NOMO-1 (cell line): ENCODE measurements around the gene CDKN2A.

ENCODE experiments used
- DNase-seq, 2 experiments: peaks; one replicate each; lab custom pipeline; 2025; ENCODE audit not compliant: unreplicated experiment in 2 of 2; lab: John Stamatoyannopoulos, UW

CDKN2A gene

DNA sequence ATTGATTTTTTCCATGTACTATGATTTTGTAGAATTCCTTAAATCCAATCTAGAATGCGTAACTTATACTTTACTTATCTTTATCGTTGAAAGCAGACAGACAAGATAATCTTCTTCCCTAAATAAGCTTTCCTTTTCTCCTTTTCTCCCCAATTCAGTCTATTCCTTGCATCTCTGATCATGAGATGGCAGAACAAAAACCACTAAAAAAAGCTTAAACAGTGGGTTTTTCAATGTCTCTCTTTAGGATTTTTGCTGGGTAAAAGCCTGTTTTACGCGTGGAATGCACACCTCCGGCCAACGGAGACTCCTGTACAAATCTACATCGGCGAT is 14.2 kb upstream of the CDKN2A start:
- DNase-seq: no peak

DNA sequence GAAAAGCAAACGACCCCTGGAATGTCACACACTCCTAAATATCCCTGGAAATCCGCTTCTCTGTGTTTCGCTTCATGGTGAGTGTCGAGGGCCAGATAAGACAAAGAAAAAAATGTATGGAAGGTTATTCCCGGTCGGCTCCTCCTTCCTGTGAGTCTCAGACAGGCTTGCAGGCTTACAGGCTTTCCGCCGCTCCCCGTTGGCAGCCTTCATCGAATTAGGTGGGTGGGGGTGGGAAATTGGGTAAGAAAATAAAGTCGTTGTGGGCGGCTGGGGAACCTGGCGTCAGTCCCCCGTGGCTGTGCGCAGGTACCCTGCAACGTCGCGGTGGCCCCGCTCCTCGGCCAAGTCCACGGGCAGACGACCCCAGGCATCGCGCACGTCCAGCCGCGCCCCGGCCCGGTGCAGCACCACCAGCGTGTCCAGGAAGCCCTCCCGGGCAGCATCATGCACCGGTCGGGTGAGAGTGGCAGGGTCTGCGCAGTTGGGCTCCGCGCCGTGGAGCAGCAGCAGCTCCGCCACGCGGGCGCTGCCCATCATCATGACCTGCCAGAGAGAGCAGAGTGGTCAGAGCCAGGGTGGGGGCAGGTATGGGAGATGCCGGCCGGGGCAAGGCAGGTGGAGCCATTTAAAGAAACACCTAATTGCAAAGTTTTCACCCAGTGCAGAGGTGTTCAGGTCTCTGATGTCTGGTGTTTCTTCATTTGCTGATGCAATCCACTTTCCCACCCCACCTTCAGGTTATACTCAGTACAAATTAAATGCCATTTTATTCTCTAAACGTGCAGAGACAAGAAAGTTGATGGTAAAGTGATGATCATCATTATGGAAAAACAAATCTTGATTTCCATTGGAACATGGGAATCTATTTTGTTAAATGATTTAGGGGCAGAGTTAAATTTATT is 11.8 kb upstream of the CDKN2A start:
- no peak for DNase-seq

DNA sequence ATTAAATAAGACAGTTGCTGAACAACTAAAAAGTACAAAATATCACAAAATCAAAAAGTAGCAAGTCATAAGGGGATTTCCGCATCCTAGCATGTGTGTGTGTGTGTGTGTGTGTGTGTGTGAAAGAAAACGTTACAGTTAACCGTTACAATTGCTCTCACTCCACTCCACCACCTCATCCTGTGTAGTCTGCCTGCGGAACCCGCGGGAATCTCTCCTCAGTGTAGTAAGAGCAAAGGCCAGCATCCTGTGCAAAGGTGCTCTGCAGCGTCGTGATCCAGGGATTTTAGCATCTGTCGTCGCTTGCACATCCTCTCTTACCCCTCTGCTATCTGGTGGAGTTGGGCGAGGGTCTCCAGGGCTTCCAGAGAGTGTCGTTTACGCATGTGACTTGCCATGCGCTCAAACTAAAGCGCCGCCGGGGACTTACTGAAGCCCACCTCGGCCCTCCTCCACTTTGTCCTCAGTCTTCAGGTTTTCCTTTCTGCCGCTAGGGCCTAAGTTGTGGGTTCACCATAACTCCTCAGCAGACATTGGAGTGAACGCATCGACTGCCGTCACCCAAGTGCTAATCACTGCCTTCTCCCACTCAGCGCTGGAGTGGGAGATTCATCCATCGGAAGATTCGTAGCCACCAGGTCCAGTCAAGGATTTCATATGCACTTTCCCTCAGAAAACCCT is 11.0 kb upstream of the CDKN2A start:
- DNase-seq: no peak

DNA sequence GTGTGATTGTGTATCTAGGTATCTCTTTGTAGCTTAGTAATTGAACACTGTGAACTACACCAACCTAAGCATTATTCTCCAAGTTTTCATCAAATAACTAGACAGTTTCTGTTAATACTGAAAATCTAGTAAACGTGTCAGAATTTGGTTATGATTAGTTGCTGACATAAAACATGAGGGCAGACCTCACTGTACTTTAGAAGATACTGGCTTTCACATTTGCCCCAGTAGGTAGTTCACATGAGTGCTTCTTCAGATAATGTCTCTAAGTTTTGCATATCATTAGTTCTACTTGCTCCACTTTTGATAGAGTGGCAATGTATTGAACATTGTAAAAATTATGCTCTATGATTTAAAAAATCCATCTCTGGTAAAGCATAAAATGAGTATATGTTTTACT is 7.8 kb upstream of the CDKN2A start:
- no peak for DNase-seq

DNA sequence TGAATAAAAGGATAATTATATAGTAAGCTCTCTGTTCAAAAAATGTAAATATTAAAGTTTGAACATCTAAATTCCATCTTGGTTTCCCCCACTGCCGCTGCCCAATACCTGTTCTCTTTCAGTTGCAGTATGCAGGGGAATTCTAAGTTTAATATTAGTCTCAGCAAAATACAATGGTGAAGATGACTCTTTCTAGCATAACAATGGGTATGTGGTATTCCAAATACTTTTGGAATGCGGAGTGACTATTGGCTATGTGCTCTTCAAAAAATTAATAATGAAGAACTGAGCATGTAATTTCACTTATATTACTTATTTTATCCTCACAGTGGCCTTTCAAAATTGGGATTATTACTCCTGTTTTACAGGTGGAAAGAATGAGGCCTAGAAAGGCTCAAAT is 3.8 kb upstream of the CDKN2A start:
- DNase-seq: no peak

DNA sequence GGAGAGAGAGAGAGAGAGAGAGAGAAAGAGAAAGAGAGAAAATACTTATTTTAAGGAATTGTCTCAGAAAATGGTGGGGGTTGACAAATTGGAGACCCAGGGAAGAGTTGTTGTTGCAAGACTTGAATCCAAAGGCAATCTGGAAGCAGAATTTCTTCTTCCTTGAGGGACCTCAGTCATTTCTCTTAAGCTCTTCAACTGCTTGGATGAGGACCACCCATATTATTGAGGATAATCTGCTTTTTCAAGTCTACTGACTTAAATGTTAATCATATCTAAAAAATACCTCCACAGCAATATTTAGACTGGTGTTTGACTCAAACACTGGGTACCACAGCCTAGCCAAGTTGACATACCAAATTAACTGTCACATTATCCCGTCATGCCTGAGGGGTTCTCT is 3.3 kb upstream of the CDKN2A start:
- no peak for DNase-seq

DNA sequence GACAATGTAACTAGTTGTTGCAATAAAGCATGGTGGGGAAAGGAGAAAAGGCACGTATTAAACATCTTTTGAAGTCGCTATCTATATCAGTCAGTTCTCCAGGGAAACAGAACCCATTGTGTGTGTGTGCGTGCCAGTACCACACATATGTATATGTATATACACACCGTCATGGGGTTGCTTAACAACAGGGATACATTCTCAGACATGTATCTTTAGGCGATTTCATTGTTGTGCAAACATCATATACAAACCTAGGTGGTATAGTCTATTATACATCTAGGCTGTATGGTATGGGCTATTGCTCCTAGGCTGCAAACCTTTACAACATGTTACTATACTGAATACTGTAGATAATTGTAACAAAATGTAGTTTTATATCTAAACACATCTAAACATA is 2.7 kb upstream of the CDKN2A start:
- no peak for DNase-seq

DNA sequence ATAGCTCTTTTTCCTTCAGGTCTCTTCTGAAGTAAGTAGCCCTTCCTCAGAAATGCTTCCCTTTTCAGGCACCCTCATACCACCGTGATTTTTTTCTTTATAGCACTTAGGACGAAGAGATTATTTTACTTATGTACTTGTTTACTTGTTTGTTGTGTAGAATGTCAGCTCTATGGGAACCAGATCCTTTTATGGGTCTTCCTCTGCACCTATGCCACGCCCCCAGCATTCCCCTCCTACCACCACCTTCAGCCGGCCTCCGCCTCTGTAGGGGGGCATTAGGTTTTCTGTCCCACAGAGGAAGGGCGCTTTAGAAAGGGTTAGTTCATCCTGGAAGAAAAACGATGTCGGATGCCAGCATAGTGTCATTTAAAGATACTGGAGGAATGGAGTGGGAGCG is 2.2 kb upstream of the CDKN2A start:
- DNase-seq: no peak

DNA sequence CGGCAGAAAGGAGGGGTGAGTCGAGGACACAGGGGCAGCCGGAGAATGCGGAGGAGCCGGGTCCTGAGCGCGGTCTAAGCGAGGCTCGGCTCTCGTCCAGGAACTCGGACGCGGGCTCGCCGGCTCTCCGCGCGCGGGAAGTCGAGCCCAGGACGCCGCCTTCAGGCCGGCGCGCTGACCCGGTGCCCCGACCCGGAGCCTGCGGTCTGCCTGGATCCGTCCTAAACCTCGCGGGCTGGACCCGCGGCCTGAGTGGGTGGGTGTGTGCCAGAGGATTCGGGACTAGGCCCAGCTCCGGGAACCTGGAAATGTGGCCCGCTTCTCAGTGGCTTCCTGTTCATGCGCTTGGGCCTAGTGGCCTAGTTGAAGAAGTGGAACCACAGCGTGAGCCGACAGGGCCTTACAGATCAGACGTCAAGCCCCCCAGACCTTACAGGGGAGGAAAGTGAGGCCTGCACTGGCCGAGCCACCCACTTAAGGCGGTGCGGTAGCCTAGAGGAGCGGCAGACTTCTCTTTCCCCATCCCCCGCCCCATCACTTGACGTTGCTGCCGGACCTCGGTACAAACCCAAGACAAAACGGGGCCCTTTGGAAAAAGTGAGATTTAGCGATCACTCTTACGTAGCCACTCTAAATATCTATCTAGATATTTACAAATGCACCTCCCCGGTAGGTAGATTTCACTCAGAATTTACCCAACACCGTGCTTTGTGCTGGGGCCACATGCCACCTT is 1.6 kb upstream of the CDKN2A start:
- DNase-seq: no peak

DNA sequence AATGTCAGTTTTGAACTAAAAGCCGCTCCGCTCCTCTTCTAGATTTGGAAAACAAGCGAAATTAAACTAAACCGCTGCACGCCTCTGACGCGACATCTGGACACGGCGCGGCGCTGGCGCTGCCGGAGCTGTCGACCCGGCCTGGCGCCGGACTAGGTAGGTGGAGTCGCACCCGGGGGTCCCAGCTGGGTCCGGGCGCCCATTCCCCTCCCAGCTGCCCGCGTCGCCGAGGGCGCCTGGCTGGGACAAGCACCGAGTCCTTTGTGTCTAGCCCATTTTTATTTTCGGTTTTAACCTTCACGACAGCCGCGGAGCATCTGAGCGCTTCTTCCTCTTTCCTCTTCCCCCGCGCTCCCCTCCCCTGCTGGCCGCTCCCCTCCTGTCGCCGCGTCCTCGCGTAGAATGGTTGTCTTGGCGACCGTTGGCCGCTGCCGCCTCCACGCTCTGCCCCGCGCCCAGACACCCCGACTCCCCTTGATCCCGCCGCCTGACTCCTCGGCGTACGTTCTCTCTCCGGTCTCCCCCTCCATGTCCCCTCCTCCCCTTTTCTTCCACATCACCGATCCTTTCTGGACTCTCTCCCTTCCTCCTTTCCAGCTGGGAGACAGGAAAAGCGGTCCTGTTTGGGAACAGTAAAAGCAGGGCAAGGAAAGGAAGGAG is 944 bp upstream of the CDKN2A start:
- DNase-seq: no peak

DNA sequence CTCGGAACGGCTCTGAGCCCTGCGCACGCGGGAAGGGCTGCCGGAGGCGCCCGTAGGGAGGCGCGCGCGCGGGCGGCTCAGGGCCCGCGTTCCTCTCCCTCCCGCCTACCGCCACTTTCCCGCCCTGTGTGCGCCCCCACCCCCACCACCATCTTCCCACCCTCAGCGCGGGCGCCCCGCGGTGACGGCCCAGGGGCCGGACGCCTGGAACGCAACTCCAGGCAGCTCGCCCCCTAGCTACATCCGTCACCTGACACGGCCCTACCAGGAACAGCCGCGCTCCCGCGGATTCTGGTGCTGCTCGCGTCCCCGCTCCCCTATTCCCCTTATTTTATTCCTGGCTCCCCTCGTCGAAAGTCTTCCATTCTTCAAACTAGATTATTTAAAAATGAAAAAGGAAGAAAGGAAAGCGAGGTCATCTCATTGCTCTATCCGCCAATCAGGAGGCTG is 389 bp upstream of the CDKN2A start, which contains the start of gene CDKN2B-AS1:
Gene CDKN2B-AS1, plus strand, starts transcription at position 236 of the 450 bp plus-strand sequence.
- no peak for DNase-seq

DNA sequence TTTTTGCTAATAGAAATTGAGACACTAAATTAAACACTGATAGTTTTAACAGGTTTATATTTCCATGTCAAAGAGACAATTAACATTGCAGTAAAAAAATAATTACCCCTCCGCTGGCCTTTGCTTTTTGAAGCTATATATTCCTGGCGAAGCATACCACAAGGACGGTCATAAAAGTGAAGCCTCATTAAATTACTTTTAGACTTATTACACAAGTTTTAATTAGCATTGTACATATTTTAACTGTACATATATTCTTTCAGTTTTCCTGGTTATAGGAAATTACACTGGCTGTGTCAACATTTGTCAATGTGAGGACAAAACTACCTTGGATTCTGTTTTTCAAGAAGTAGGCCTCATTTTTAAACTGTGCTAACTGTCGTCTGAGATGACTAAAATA is 1.2 kb downstream of the CDKN2A start:
- no peak for DNase-seq

DNA sequence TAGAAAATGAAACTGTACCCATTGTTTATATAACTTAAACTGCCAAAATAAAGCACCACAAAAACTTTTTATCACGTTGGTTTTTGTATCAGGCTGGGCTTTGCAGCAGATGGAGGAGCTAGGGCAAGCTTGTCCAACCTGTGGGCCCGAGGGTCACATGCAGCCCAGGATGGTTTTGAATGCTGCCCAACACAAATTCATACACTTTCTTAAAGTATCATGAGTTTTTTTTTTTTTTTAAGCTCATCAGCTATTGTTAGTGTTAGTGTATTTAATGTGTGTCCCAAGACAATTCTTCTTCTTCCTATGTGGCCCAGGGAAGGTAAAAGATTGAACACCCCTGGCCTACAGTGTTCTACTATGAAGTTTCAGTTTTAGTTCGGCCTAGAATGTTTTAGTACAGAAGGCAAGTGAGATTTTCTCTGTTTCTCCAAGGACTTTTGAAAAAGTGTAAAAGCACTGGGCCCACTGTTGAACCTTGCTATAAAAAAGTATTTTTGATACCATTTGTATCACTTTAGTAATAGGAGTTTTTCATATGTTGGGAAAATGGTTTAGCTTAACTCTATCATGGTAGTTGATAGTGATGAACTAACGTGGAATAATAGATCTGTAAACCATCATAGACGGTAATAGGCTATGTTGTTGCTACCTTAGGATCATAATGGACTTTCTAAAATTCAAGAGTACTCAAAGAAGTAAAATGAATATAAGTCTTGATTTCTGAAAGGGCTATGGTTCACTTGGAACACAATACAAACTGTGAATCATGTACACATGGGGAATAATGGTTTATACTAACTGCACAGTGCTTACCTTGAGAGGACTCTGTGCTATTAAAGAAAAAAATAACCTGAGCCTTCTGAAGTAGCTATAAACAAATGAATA is 2.9 kb downstream of the CDKN2A start:
- DNase-seq: no peak

DNA sequence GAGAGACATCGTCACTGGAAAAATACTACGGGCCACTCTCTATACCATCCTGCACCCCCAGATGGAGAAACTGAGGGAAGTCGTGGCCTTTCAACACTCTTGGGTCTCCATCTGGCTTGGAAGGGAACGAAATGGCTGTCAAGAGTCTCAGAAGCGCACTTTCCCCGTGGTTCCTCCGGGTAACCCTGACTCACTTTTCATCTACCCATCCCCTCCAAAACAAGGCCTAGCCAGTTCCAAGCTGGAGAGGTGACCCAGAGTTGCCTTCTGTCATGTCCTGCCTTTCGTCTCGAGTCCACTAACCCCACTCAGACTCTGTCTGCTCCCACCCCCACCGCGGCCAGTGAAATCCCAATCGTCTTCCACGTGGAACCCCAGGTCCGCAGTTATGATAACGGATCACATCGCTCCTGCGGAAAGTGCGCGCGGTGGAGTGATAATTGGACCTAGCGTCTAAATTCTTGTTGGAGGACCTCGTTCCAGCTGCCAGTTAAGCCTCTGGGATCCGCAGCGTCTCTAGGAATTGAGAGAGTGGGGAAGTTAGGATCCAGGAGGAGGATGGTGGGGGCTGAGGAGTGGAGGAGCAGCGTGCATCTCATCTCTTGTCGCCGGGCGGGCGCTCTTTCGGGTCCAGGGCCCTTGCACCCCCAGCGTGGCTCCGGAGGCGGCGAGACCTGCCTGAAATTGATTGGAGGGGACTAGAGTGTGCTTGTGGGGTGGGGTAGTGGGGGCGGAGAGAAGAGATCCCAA is 4.6 kb downstream of the CDKN2A start:
- DNase-seq: no peak

DNA sequence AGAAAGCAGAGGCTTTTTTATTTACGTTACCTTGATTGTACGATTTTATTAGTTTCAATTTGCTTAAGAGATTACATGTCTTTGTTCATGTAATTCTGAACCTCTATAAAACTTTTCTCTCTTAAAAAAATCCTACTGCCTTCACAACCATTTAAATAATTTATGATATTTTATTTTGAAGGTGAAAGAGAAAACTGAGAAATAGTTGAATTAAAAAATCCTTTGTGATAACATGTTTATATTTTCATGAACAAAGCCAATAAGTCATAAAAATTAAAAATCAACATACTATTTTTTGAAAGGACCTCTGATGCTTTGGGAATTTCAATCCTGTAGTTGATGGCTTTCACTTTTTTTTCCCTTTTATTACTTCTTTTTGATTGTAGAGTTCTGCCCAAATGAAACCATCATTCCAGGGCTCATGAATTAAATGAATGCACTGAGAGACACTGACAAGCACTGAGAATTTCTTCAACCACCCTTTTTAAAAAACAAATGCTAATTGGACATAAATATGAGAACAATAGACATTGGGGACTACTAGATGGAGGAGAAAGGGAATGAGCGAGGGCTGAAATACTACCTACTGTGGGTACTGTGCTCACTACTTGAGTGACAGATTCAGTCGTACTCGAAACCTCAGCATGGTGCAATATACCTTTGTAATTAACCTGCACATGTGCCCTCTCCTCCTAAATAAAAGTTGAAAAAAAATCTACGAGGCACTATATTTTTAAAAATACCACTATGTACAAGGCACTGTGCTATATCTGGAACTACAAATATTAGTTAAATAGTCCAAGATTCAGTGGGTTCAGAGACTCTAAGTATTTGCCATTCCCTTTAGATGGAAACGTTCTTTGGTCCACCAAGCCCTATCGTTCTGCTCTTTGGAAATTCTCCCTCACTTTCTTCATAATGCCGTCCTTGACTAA is 5.9 kb downstream of the CDKN2A start:
- DNase-seq: no peak

DNA sequence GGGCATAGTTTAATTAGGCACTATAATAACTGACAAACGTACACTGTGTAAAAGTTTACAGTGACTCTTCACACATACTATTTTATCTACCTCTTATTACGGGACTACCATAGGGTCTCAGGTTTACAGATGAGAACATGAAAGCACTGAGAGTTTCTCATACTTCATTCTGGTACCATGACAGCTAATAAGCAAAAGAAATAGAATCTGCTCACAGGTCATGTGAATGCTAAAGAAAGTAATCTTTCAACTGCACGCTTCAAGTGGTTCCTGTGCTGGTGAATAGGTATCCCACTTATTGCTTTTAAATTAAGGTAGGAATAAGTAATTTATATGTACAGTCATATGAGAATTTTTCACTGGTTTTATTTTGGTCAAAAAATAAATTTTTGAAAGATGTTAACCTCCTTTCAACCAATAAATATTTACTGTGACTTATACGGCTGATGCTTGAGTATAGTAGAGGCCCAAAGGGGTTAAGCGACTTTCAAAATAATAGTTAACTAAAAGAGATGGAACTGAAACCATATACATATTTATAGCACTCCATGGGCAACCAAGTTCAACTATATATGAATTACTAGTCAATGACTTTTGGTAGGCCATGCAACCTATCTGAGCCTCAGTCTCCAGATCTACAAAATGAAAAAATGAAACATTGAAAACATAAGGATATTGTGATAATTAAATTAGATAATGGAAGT is 8.1 kb downstream of the CDKN2A start:
- DNase-seq: no peak

DNA sequence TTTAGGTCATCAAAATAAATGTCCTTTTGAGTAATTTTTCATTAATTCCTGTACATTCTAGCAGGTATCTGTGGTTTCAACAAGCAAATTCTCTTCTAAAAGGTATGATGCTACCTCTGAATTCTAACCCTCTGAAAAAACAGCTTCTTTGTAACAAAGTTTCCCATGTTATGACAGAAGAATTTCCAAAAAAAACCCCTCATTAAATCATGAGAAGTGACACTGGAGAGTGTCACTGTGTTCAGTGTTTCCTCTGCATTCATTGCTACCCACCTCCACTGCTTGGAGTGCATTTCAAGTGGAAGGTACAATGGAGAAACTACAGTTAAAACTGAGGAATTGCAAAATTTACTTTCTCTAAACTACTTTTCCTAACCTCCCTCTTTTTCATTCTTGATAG is 10.1 kb downstream of the CDKN2A start:
- no peak for DNase-seq

DNA sequence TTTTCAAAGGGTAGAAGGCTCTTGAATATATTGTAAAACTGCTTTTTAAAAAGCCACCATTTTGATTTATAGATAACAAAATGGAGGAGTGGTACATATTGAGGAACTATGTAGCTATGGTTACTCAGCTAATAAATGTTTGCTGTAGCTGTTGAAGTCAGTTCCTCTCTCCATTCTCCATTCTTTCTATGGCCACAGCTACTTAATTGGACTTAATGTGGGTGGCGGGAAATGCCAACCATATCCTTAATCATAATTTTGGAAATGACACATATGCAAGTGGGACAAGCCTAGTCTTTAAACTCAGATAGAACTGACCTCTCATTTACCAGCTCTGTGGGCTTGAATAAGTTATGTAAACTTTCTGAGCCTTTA is 10.6 kb downstream of the CDKN2A start:
- no peak for DNase-seq
